HepG2 (cell line): ENCODE results near the gene MYLK. TPM values are rescaled to one million over a fixed set of nuclear protein-coding genes. Genes with fewer than 3 reads are reported as not detected.

Source experiments
- ATAC-seq: fragments of 200-7000 bp; cut with Tn5 transposase; 3 replicates; pipeline ENCODE4 v1.9.1; 2020; ENCODE audit warnings: mild to moderate bottlenecking, moderate library complexity
- BruUV-seq: library from RNA; stranded (reverse); fragments of 400-500 nt; replicated peaks from 2 replicates; lab custom pipeline; 2021; lab: Mats Ljungman, UMichigan
- CTCF ChIA-PET: fragments of 300-600 bp; formaldehyde crosslinking; extraction: SDS; loops from one replicate; lab custom pipeline; 2021; ENCODE audit warnings: low total read pairs, inconsistent platforms, low intra/inter-chr PET ratio; lab: Yijun Ruan, JAX
- POLR2A ChIA-PET: fragments of 350-600 bp; sonication (Branson Sonifier 250); formaldehyde crosslinking; loops from one replicate; lab custom pipeline; 2020; ENCODE audit warnings: antibody characterized with exemption, inconsistent platforms; lab: Yijun Ruan, JAX
- DNase-seq: peaks from one replicate; pipeline ENCODE4 v3.0.0-alpha.2; 2015; ENCODE audit warnings: low spot score
- FAIRE-seq: peaks from 3 replicates; lab custom pipeline; 2011; peaks lifted over from hg19 to GRCh38; lab: Jason Lieb, UNC
- H2AFZ ChIP-seq: one replicate; pipeline ENCODE4 v1.6.1; 2011; ENCODE audit warnings: low read length, inconsistent platforms
- H3K27ac ChIP-seq: fragments of 300-600 bp; 3 replicates; pipeline ENCODE4 v1.8.0; 2011; ENCODE audit warnings: mixed run types, mild to moderate bottlenecking, mixed read lengths, low read length, inconsistent platforms; ENCODE audit not compliant: insufficient read depth; ENCODE audit errors: extremely low read length
- H3K27me3 ChIP-seq, 2 experiments: fragments of 200-600 bp in 1 of 2; 2 replicates in 1 of 2; 3 replicates in 1 of 2; pipeline versions ENCODE4 v1.6.0 to v1.8.0; 2011; ENCODE audit warnings: low read length in 2 of 2, mild to moderate bottlenecking in 2 of 2, moderate library complexity in 2 of 2, inconsistent platforms in 1 of 2; ENCODE audit not compliant: insufficient read depth in 2 of 2, control insufficient read depth in 1 of 2
- H3K36me3 ChIP-seq, 2 experiments: fragments of 200-600 bp in 1 of 2; replicated peaks in 1 of 2; 2 replicates in 1 of 2; 3 replicates in 1 of 2; pipeline versions ENCODE4 v1.5.1 to v1.8.0; 2011; ENCODE audit warnings: low read length in 2 of 2, inconsistent platforms in 1 of 2; ENCODE audit not compliant: insufficient read depth in 2 of 2, control insufficient read depth in 1 of 2
- H3K4me1 ChIP-seq: 2 replicates; pipeline ENCODE4 v1.5.1; 2012; ENCODE audit warnings: low read length, inconsistent platforms; ENCODE audit not compliant: insufficient read depth
- H3K4me2 ChIP-seq: 2 replicates; pipeline ENCODE4 v1.6.0; 2011; ENCODE audit warnings: low read depth, low read length, inconsistent platforms
- H3K4me3 ChIP-seq, 3 experiments: fragments of 200-600 bp in 1 of 3; sonication (generic), shearing (Covaris generic) in 1 of 3; replicated peaks in 1 of 3; 2 replicates each; pipeline ENCODE4 v1.5.1; 2011 to 2016; ENCODE audit warnings: low read length in 3 of 3, inconsistent platforms in 2 of 3, low read depth in 2 of 3, mild to moderate bottlenecking in 2 of 3, control low read depth in 1 of 3, mixed read lengths in 1 of 3; ENCODE audit not compliant: insufficient read depth in 1 of 3
- H3K79me2 ChIP-seq: one replicate; pipeline ENCODE4 v1.6.1; 2011; ENCODE audit warnings: low read length, inconsistent platforms; ENCODE audit not compliant: insufficient read depth
- H3K9ac ChIP-seq: 2 replicates; pipeline ENCODE4 v1.6.0; 2011; ENCODE audit warnings: mild to moderate bottlenecking, low read depth, low read length, inconsistent platforms; ENCODE audit not compliant: insufficient read depth
- H3K9me3 ChIP-seq: 2 replicates; pipeline ENCODE4 v1.5.1; 2012; ENCODE audit warnings: mild to moderate bottlenecking, low read length
- H4K20me1 ChIP-seq: 2 replicates; pipeline ENCODE4 v1.6.0; 2011; ENCODE audit warnings: inconsistent platforms, mild to moderate bottlenecking, low read length, moderate library complexity; ENCODE audit not compliant: insufficient read depth
- DPF2 ChIP-seq: sonication (generic); formaldehyde crosslinking; IDR thresholded peaks from 2 replicates; pipeline ENCODE4 v1.4.0; 2020; ENCODE audit warnings: mild to moderate bottlenecking, low read depth, missing genetic modification reagents, borderline replicate concordance
- RFX5 ChIP-seq: IDR thresholded peaks from 2 replicates; pipeline ENCODE4 v1.6.1; 2011; ENCODE audit warnings: low read depth, low read length, improper control_type of control experiment
- SAP130 ChIP-seq: IDR thresholded peaks from 2 replicates; pipeline ENCODE4 v1.6.1; 2016; ENCODE audit warnings: low read depth
- SKI ChIP-seq: fragments of 450-650 bp; IDR thresholded peaks from one replicate; pipeline ENCODE4 v1.6.1; 2018; ENCODE audit warnings: mild to moderate bottlenecking; ENCODE audit not compliant: partially characterized antibody
- TEAD3 ChIP-seq: optimal IDR thresholded peaks from 2 replicates; pipeline ENCODE3; 2016; ENCODE audit warnings: borderline replicate concordance
- ZNF235 ChIP-seq: sonication (generic); formaldehyde crosslinking; IDR thresholded peaks from 2 replicates; pipeline ENCODE4 v1.8.1; 2023; ENCODE audit warnings: mild to moderate bottlenecking, missing genetic modification reagents, borderline replicate concordance
- ZNF672 ChIP-seq: sonication (generic); formaldehyde crosslinking; IDR thresholded peaks from 2 replicates; pipeline ENCODE4 v1.8.1; 2022; ENCODE audit warnings: missing genetic modification reagents
- ZNF740 ChIP-seq: sonication (generic); formaldehyde crosslinking; IDR thresholded peaks from 2 replicates; pipeline ENCODE4 v1.4.0; 2020; ENCODE audit warnings: missing genetic modification reagents
- ZNF772 ChIP-seq: sonication (generic); formaldehyde crosslinking; IDR thresholded peaks from 2 replicates; pipeline ENCODE4 v1.5.0; 2020; ENCODE audit warnings: mild to moderate bottlenecking, missing genetic modification reagents
- WGBS: methylation state at CpG from one replicate; pipeline ENCODE4 v1.1.6; 2017; ENCODE audit warnings: low lambda C conversion rate; 5-methylcytosine and 5-hydroxymethylcytosine counted together
- in situ Hi-C: cut with HindIII; loops from 2 replicates; pipeline ENCODE4 v1.10.0; 2017; ENCODE audit warnings: low pct_unique_long_range_greater_than_20kb; ENCODE audit not compliant: extremely low pct_ligation_motif_present
- intact Hi-C: fragments of 100-400 bp; cut with micrococcal nuclease; formaldehyde crosslinking; loops from one replicate; pipeline ENCODE4 v1.10.0; 2022; ENCODE audit not compliant: unreplicated experiment
- polyA plus RNA-seq, 8 experiments: library from polyadenylated mRNA; depleted of rRNA in 3 of 8; stranded (reverse) in 7 of 8; unstranded in 1 of 8; fragments of >200 nt; fragmentation: Illumina TruSeq in 4 of 8; extraction: Trizol in 4 of 8; gene quantifications; 2 replicates each; pipeline versions ENCODE4 v1.2.1 to v1.2.3, GENCODE V29; 2011 to 2016; ENCODE audit warnings: low read depth in 4 of 8, missing spikeins in 1 of 8, mixed read lengths in 1 of 8; ENCODE audit not compliant: insufficient read depth in 1 of 8
- total RNA-seq, 5 experiments: library from RNA; depleted of rRNA; stranded (reverse); fragments of >200 nt; fragmentation: Illumina TruSeq; extraction: Trizol; gene quantifications; 2 replicates each; pipeline ENCODE4 v1.2.3, GENCODE V29; 2016; ENCODE audit warnings: low read depth in 1 of 5
- TF ChIP-seq, protein P1 (sequence below): sonication (generic); formaldehyde crosslinking; IDR thresholded peaks from 2 replicates; pipeline ENCODE4 v1.4.0; 2020; ENCODE audit warnings: missing genetic modification reagents, borderline replicate concordance
- TF ChIP-seq, protein P2 (sequence below): sonication (generic); formaldehyde crosslinking; IDR thresholded peaks from 2 replicates; pipeline ENCODE4 v1.8.0; 2022; ENCODE audit warnings: mild to moderate bottlenecking, missing genetic modification reagents, moderate library complexity

MYLK gene
- total and polyA plus RNA-seq, 2 of the 13 experiments (the other 11 are each of a cell fraction or from before 2014, with no cell fraction given): 10.6 to 34.9 TPM

DNA sequence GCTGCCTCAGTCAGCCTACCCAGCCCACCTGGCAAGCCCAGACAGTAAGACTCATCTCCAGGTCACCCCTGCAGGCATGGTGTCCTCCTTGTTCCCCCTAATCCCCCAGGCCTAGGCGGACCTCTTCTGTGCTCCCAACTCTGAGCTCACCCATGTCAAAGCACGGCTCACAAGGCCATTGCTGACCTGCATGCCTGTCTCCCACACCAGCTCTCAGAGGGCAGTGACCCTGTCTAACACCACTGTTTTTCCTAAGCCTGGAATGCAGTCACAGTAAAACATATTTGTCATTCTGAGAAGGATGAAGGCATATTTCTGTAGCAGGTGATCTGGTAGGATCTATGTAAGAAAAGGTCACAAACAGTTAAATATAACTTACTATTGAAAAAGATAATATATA is 189.0 kb downstream of the MYLK start (continued):
- TF ChIP-seq SAP130 (CRISPR knock-in tag) (peak; percentile 42; the same call in 1 of the 2 replicates), SKI (peak; percentile 32), TEAD3 (CRISPR knock-in tag) (peak; percentile 94)
- TF ChIP-seq, all 625 proteins: peak for 14

GRCh38 chr3:123694366-123695087 is 189.6 kb downstream of the MYLK start:
- ChIA-PET POLR2A (no interaction called here), CTCF (no interaction called here)
- H2AFZ ChIP-seq: no peak overlapping the region
- H3K27ac ChIP-seq: no peak overlapping the region
- H3K9ac ChIP-seq: no peak overlapping the region
- in situ Hi-C loops: loop anchor here (5.0 kb wide), 1 partner anchor 37 kb away; no protein-coding TSS in a partner anchor
- H4K20me1 ChIP-seq: no peaks in the 10 kb centered on the region
- no peak overlapping the region for H3K4me3 ChIP-seq
- peaks cover 38% of the 10 kb centered on the region for H3K4me1 ChIP-seq
- peaks cover 6 to 26% of the 10 kb centered on the region in 2 experiments; a peak in 4 of 5 replicates for H3K36me3 ChIP-seq
- no peak for DNase-seq
- no peak for TF ChIP-seq RFX5
- no peak for TF ChIP-seq DPF2 (CRISPR knock-in tag)
- TF ChIP-seq, protein P1, sequence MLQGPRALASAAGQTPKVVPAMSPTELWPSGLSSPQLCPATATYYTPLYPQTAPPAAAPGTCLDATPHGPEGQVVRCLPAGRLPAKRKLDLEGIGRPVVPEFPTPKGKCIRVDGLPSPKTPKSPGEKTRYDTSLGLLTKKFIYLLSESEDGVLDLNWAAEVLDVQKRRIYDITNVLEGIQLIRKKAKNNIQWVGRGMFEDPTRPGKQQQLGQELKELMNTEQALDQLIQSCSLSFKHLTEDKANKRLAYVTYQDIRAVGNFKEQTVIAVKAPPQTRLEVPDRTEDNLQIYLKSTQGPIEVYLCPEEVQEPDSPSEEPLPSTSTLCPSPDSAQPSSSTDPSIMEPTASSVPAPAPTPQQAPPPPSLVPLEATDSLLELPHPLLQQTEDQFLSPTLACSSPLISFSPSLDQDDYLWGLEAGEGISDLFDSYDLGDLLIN: no peak
- no peak for TF ChIP-seq ZNF740
- no peak for TF ChIP-seq ZNF772
- TF ChIP-seq ZNF672 (CRISPR knock-in tag): no peak
- TF ChIP-seq, protein P2, sequence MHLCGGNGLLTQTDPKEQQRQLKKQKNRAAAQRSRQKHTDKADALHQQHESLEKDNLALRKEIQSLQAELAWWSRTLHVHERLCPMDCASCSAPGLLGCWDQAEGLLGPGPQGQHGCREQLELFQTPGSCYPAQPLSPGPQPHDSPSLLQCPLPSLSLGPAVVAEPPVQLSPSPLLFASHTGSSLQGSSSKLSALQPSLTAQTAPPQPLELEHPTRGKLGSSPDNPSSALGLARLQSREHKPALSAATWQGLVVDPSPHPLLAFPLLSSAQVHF (CRISPR knock-in tag): no peak
- no peak for TF ChIP-seq ZNF235 (CRISPR knock-in tag)
- intact Hi-C loops: loop anchor here (2.0 kb wide), 1 partner anchor 42 kb away; no protein-coding TSS in a partner anchor
- no peak for ATAC-seq
- H3K79me2 ChIP-seq: no peaks in the 10 kb centered on the region
- H3K9me3 ChIP-seq: no peaks in the 10 kb centered on the region
- WGBS: 96% methylated on average over 6 of the region's 6 CpGs
- BruUV-seq: no TSS peak
- no peak for FAIRE-seq
- H3K4me2 ChIP-seq: no peak overlapping the region
- no peaks in the 10 kb centered on the region for H3K27me3 ChIP-seq
